AG09309 (cell line): ENCODE data around the gene IRF7.
"Not testable (repeated sequence)": the region's sequence is repeated elsewhere in the genome, so short reads cannot be mapped to it uniquely, and the experiment has no call there.

Experiments used
- DNase-seq: peaks from one replicate; pipeline ENCODE4 v3.0.0-alpha.2; 2010; ENCODE audit warnings: low read depth
- H3K4me3 ChIP-seq: 2 replicates; pipeline ENCODE4 v1.5.1; 2011; ENCODE audit warnings: mild to moderate bottlenecking, low read depth, low read length, moderate library complexity; ENCODE audit not compliant: control insufficient read depth
- CTCF ChIP-seq: IDR thresholded peaks from 2 replicates; pipeline ENCODE4 v1.5.1; 2011; ENCODE audit warnings: mild to moderate bottlenecking, low read depth, low read length, inconsistent platforms; ENCODE audit not compliant: insufficient read depth, control insufficient read depth; ENCODE audit errors: missing control alignments

The IRF7 gene

DNA sequence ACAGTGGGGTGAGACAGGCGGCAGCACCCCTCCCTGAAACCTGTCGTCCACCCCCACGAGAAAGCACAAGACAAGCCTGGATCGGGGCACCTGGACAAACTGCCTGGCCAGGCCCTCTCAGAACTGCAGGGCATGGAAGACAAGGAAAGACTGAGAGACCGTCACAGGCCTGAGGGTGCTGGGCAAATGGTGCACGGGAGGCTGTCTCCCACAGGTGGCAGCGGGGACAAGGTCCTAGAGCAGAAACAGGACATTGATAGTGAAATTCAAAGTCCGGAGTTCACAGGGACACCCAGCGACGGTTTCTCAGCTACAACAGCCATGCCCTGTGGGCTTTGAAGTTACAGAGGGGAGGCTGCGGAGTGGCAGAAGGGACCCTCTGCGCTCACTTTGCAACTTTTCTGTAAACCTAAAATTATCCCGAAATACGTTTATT lies 42.0 kb upstream of the IRF7 start:
- no peak for DNase-seq
- no peak for TF ChIP-seq CTCF
- H3K4me3 ChIP-seq: no peak overlapping the region

GRCh38 chr11:656866-657265 lies 41.1 kb upstream of the IRF7 start:
- no peak for TF ChIP-seq CTCF
- DNase-seq: no peak
- no peak overlapping the region for H3K4me3 ChIP-seq

DNA sequence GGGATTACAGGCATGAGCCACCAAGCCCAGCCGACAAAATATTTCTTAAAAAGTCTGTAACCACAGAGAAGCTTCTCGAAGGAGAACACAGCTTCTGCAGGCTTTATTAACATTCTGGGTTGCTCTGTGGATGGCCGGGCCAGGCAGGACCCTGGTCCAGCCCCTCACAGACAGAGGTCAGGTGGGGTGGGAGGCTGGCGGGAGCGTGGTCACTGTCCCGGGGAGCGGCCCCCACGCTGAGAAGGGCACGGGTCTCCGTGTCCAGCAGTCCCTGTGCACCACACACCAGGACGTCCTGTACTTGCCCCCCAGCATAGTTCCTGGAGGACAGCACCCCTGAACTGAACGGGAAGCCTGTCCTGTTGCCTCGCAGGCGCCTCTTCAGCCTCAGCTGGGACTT lies 40.7 kb upstream of the IRF7 start:
- DNase-seq: no peak
- no peak overlapping the region for H3K4me3 ChIP-seq
- no peak for TF ChIP-seq CTCF

DNA sequence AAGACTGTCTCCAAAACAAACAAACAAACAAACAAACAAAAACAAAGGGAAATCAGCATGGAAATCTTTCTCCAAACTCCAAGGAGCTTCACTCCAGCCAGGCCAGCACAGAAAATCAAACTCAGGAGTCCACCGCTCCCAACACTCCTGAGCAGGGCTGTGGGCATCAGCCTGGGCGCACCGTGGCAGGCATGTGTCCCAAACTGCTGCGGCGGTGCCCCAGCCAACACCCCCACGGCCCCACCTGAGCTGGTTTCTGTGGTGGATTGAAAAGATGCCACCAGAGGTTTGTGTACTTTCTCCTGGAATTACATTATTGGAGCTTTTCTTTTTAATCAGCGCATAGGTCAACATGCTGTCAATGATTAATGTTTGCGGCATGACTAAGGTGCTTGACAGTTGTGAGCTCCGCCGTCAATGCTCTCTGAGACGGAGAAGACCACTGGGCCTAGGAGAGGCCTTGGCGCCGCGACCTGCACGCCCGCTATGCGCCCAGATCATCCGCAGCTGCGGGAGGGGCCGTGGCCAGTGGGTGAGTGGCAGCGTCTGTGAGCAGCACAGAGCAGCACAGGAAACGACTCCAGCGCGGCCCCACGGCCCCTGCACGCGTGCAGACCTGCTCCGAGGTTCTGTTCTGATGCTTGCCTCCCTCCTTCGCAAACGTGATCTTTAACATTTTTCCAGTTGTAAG lies 39.4 kb upstream of the IRF7 start:
- TF ChIP-seq CTCF: no peak
- DNase-seq: no peak
- H3K4me3 ChIP-seq: no peak overlapping the region

- not testable (repeated sequence) for H3K4me3 ChIP-seq, DNase-seq
Measured at GRCh38 chr11:654444-654843, 38.7 kb upstream of the IRF7 start.

GRCh38 chr11:653837-654236 lies 38.1 kb upstream of the IRF7 start:
- no peak for DNase-seq
- H3K4me3 ChIP-seq: no peak overlapping the region
- TF ChIP-seq CTCF: no peak

- H3K4me3 ChIP-seq, DNase-seq: not testable (repeated sequence)
Measured at GRCh38 chr11:653136-653535, 37.4 kb upstream of the IRF7 start.

- DNase-seq: no peak
- H3K4me3 ChIP-seq: no peak overlapping the region
- no peak for TF ChIP-seq CTCF
Measured at GRCh38 chr11:650482-650881, 34.7 kb upstream of the IRF7 start.

DNA sequence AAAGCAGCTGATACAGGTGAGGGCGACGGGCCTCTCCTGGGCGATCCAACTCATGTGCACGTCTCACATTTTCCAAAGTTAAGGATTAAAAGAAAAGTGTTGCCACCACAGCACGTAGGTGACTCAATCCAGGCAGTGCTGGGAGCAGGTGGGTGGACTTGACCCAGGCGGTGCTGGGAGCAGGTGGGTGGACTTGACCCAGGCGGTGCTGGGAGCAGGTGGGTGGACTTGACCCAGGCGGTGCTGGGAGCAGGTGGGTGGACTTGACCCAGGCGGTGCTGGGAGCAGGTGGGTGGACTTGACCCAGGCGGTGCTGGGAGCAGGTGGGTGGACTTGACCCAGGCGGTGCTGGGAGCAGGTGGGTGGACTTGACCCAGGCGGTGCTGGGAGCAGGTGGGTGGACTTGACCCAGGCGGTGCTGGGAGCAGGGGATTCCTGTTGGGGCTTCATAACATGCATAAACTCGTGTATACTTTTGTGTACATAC lies 32.0 kb upstream of the IRF7 start:
- not testable (repeated sequence) for DNase-seq, H3K4me3 ChIP-seq
